Stimulated activated naive CD8-positive, alpha-beta T cell treated with anti-CD3 and anti-CD28 coated beads, Interleukin-15, Interleukin-2, amounts not matched to agents 100 ng/mL and 50 ng/mL, for 24 hours (primary cell): ENCODE results near the gene OSTN.
"Not testable (repeated sequence)": the region's sequence is repeated elsewhere in the genome, so short reads cannot be mapped to it uniquely, and the experiment has no call there.

ENCODE experiments used
- H3K27ac Mint-ChIP-seq: one replicate; pipeline ENCODE4 v1.8.0; 2021; ENCODE audit warnings: mild to moderate bottlenecking, mixed read lengths
- H3K27me3 Mint-ChIP-seq: one replicate; pipeline ENCODE4 v1.8.0; 2021; ENCODE audit warnings: mixed read lengths
- H3K36me3 Mint-ChIP-seq: one replicate; pipeline ENCODE4 v1.8.0; 2021; ENCODE audit warnings: low read depth, mixed read lengths
- H3K4me1 Mint-ChIP-seq: one replicate; pipeline ENCODE4 v1.8.0; 2021; ENCODE audit warnings: low read depth, mixed read lengths
- H3K4me3 Mint-ChIP-seq: one replicate; pipeline ENCODE4 v1.8.0; 2021; ENCODE audit warnings: mild to moderate bottlenecking, mixed read lengths
- H3K9me3 Mint-ChIP-seq: one replicate; pipeline ENCODE4 v1.8.0; 2021; ENCODE audit warnings: mixed read lengths

Gene OSTN

GRCh38 chr3:191198932-191199331, at the start of gene OSTN:
TSS of gene OSTN (plus strand) at chr3:191199241. CDS start at chr3:191212533, 13,292 bp downstream.
- Mint-ChIP-seq H3K4me1 (no peaks in the 10 kb centered on the region), H3K4me3 (no peak within 1 kb of the TSS), H3K9me3 (no peaks in the 10 kb centered on the region), H3K27ac (no peak within 1 kb of the TSS), H3K27me3 (no peaks in the 10 kb centered on the region), H3K36me3 (no peaks in the 10 kb centered on the region)

DNA sequence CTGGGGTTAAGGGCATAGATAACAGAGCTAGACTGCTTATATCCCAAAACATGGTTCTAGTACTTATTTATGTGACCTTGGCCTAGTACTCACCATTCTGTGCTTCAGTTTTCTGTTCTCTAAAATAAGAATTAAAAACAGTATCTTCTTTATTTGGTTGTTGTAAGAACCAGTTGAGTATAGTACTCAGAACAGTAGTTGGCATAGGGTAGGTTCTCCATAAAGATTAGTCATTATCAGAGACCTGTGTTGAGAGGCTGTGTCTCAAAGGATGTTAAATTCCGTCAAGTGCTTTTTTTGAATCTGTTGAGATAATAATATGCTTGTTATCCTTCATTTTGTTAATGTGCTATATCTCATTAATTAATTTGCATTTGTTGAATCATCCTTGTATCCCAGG, 47.4 kb upstream of the OSTN start:
- no peaks in the 10 kb centered on the region for H3K36me3 Mint-ChIP-seq
- no peak overlapping the region for H3K4me3 Mint-ChIP-seq
- no peaks in the 10 kb centered on the region for H3K4me1 Mint-ChIP-seq
- no peak overlapping the region for H3K27ac Mint-ChIP-seq
- peaks cover 30% of the 10 kb centered on the region for H3K9me3 Mint-ChIP-seq
- no peaks in the 10 kb centered on the region for H3K27me3 Mint-ChIP-seq

DNA sequence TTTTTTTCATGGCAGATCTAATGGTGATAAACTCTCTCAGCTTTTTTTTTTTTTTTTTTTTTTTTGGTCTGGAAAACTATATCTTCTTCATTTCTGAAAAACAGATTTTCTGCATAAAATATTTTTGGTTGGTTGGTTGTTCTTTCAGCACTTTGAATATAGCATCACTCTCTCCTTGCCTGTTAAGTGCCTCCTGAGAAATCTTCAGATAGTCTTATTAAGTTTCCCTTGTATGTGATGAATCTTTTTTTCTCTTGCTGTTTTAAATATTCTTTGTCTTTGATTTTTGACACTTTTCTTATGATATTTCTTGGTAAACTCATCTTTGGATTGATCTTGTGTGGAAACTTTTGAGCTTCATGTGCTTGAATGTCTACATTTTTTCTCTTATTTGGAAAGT, 44.2 kb upstream of the OSTN start:
- Mint-ChIP-seq H3K36me3 (no peaks in the 10 kb centered on the region), H3K27ac (no peak overlapping the region), H3K4me3 (no peak overlapping the region), H3K9me3 (peaks cover 19% of the 10 kb centered on the region), H3K27me3 (no peaks in the 10 kb centered on the region), H3K4me1 (no peaks in the 10 kb centered on the region)

- no peaks in the 10 kb centered on the region for H3K4me1 Mint-ChIP-seq
- no peaks in the 10 kb centered on the region for H3K36me3 Mint-ChIP-seq
- H3K9me3 Mint-ChIP-seq = peaks cover 34% of the 10 kb centered on the region
- H3K27ac Mint-ChIP-seq = no peak overlapping the region
- H3K27me3 Mint-ChIP-seq = no peaks in the 10 kb centered on the region
- no peak overlapping the region for H3K4me3 Mint-ChIP-seq
Observed at GRCh38 chr3:191158247-191158646, 40.8 kb upstream of the OSTN start.

- no peak overlapping the region for H3K4me3 Mint-ChIP-seq
- peaks cover 34% of the 10 kb centered on the region for H3K9me3 Mint-ChIP-seq
- no peaks in the 10 kb centered on the region for H3K36me3 Mint-ChIP-seq
- no peaks in the 10 kb centered on the region for H3K4me1 Mint-ChIP-seq
- no peaks in the 10 kb centered on the region for H3K27me3 Mint-ChIP-seq
- H3K27ac Mint-ChIP-seq = no peak overlapping the region
Observed at GRCh38 chr3:191158815-191159214, 40.2 kb upstream of the OSTN start.

- no peaks in the 10 kb centered on the region for H3K27me3 Mint-ChIP-seq
- no peak overlapping the region for H3K27ac Mint-ChIP-seq
- H3K4me1 Mint-ChIP-seq = no peaks in the 10 kb centered on the region
- peaks cover 12% of the 10 kb centered on the region for H3K9me3 Mint-ChIP-seq
- no peak overlapping the region for H3K4me3 Mint-ChIP-seq
- H3K36me3 Mint-ChIP-seq = no peaks in the 10 kb centered on the region
Observed at GRCh38 chr3:191165802-191166201, 33.2 kb upstream of the OSTN start.

GRCh38 chr3:191166368-191166767, 32.7 kb upstream of the OSTN start:
- no peaks in the 10 kb centered on the region for H3K4me1 Mint-ChIP-seq
- no peaks in the 10 kb centered on the region for H3K27me3 Mint-ChIP-seq
- H3K27ac Mint-ChIP-seq = no peak overlapping the region
- H3K36me3 Mint-ChIP-seq = no peaks in the 10 kb centered on the region
- H3K9me3 Mint-ChIP-seq = peaks cover 12% of the 10 kb centered on the region
- H3K4me3 Mint-ChIP-seq = no peak overlapping the region

DNA sequence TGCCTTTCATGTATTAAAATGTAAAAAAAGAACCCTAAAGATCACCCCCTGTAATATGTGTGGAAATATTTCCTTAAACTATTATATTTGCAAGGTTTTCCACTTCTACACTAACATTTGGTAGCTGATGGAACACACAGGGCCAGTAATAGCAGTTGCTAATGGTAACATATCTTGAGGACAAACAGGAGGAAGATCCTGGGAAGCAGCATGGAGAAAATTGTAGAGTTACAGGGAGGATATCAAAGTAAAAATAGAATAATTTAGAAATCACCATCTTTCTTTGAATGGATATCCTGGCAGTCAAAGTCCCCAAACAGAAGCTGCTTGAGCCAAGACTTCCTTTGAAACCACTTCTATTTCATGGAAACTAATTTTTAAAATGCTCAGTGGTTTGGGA, 29.5 kb upstream of the OSTN start:
- Mint-ChIP-seq H3K27ac (no peak overlapping the region), H3K36me3 (no peaks in the 10 kb centered on the region), H3K9me3 (peaks cover 3% of the 10 kb centered on the region), H3K4me1 (no peaks in the 10 kb centered on the region), H3K4me3 (no peak overlapping the region), H3K27me3 (no peaks in the 10 kb centered on the region)

DNA sequence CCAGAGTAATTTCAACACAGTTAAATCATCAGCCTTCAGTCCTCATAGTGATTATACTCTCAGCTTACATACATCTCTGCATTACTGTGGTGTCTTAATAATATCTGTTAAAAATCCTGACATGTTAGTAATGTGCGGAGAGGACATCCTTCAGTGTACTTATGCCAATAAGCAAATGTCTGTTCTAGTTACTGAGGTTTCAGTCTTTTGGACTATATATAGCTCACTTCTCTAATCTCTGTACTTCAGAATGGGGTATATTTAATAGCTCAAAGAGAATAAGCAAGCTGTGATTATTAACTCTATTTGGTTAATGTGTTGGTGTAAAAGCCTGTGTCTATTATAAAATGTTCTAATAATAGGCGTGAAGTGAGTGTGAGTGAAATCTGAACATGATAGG, 28.9 kb upstream of the OSTN start:
- no peak overlapping the region for H3K4me3 Mint-ChIP-seq
- H3K4me1 Mint-ChIP-seq = no peaks in the 10 kb centered on the region
- peaks cover 3% of the 10 kb centered on the region for H3K9me3 Mint-ChIP-seq
- H3K27ac Mint-ChIP-seq = no peak overlapping the region
- H3K36me3 Mint-ChIP-seq = no peaks in the 10 kb centered on the region
- no peaks in the 10 kb centered on the region for H3K27me3 Mint-ChIP-seq

DNA sequence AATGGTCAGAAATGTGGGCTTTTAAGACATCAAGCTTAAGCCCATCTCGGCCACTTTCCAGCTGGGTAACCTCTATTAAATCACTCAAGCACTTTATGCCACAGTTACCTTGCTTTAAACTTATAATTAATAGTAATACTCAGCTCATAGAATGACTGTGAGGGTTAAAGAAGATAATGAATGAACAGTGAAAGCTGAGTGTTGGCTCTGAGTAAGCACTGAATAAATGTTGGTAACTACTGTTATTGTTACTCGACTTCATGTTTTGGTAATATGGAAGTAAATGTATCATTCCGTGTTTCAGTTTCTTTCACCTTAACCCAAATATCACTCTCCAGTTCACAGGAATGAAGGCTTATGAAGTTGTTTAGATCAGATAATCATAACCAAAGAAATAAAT, 23.9 kb upstream of the OSTN start:
- Mint-ChIP-seq H3K4me1 (no peaks in the 10 kb centered on the region), H3K4me3 (no peak overlapping the region), H3K27ac (no peak overlapping the region), H3K36me3 (no peaks in the 10 kb centered on the region), H3K9me3 (peaks cover 5% of the 10 kb centered on the region), H3K27me3 (no peaks in the 10 kb centered on the region)

DNA sequence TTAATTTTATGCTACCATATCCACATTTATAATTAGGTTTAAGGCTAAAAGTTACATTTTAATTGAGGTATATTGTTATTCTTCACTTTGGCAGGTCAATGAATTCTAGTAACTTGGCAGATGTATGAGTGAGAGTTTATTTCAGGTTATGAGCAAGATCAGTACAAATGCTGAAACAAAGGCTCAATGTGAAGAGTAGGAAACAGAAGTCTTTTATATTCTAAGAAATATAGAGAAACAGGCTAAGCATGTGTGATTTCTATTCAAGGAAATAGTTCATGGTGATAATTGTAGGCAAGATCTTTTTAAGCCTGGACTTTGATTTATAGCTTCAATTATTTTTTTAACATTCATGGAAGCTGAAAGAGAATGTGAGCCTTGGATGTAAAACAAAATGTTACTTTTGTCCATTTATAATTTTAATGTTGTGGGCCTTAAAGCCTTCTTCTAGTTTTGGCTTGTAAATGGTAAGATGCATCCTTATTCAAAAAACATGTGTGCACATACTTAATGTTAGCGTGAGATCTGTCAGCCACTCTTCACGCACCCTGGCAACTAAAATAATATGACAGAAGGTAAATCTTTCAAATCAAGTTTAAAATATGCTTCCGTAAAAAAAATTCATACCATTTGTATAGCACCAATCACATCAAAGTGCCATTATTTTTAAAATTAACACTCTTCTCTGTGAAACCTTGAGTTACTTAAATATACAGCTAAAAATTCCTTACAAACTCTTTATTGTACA, 22.8 kb upstream of the OSTN start:
- H3K9me3 Mint-ChIP-seq = peaks cover 6% of the 10 kb centered on the region
- H3K36me3 Mint-ChIP-seq = no peaks in the 10 kb centered on the region
- H3K27ac Mint-ChIP-seq = no peak overlapping the region
- H3K4me1 Mint-ChIP-seq = no peaks in the 10 kb centered on the region
- no peak overlapping the region for H3K4me3 Mint-ChIP-seq
- H3K27me3 Mint-ChIP-seq = no peaks in the 10 kb centered on the region

DNA sequence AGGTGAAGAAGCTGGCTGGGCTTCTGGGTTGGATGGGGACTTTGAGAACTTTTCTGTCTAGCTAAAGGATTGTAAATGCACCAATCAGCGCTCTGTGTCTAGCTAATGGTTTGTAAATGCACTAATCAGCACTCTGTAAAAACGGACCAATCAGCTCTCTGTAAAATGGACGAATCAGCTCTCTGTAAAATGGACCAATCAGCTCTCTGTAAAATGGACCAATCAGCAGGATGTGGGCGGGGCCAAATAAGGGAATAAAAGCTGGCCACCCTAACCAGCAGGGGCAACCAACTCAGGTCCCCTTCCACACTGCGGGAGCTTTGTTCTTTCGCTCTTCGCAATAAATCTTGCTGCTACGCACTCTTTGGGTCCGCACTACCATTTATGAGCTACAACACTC, 13.7 kb upstream of the OSTN start:
- not testable (repeated sequence) for H3K4me3 Mint-ChIP-seq, H3K27ac Mint-ChIP-seq, H3K9me3 Mint-ChIP-seq, H3K36me3 Mint-ChIP-seq, H3K27me3 Mint-ChIP-seq, H3K4me1 Mint-ChIP-seq

- H3K9me3 Mint-ChIP-seq, H3K27me3 Mint-ChIP-seq, H3K27ac Mint-ChIP-seq, H3K36me3 Mint-ChIP-seq, H3K4me1 Mint-ChIP-seq, H3K4me3 Mint-ChIP-seq: not testable (repeated sequence)
Observed at GRCh38 chr3:191188246-191188645, 10.8 kb upstream of the OSTN start.

DNA sequence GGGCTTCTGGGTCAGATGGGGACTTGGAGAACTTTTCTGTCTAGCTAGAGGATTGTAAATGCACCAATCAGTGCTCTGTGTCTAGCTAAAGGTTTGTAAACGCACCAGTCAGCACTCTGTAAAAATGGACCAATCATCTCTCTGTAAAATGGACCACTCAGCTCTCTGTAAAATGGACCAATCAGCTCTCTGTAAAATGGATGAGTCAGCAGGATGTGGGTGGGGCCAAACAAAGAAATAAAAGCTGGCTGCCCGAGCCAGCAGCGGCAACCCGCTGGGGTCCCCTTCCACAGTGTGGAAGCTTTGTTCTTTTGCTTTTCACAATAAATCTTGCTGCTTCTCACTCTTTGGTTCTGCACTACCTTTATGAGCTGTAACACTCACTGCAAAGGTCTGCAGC, 6.8 kb upstream of the OSTN start:
- not testable (repeated sequence) for H3K27me3 Mint-ChIP-seq, H3K4me1 Mint-ChIP-seq, H3K27ac Mint-ChIP-seq, H3K9me3 Mint-ChIP-seq, H3K4me3 Mint-ChIP-seq, H3K36me3 Mint-ChIP-seq

DNA sequence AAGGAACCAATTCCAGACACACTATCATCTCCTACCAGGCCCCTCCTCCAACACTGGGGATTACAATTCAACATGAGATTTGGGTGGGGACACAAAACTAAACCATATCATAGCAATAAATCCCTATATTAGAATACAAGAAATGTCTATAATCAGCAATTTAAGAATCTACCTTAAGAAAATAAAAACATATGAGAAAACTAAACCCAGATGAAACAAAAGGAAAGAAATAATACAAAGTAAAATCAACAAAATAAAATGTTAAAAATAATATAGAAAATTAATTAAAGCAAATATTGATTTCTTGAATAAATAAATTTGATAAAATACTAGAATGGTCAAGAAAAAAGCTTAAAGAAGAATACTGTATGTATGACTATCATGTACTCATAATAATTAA, 6.1 kb upstream of the OSTN start:
- no peak overlapping the region for H3K4me3 Mint-ChIP-seq
- no peak overlapping the region for H3K27ac Mint-ChIP-seq

DNA sequence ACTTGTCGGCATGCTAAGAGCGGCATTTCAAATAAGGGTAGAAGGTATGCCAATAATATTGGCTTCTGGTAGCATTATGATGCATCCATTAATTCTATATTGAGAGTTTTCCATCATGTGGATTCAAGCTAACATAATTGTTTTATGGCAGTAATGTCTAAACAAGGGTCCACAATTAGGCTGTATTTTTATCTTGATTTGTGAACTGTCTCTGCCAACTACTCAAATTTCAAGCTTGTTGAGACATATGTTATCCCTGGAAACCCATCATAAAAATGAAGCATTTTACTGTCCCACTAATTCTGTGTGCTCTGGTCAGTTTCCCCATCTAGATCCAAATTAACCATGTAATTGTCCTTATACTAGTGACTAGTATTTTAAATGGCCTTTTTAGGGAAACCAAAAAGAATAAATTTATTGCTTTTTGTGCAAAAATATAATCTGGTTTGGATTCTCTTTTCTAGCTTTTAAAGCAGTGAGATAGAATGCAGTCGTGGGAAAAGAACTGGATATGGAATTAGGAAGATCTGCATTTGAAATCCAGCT, 1.2 kb upstream of the OSTN start:
- no peaks in the 10 kb centered on the region for H3K9me3 Mint-ChIP-seq
- no peaks in the 10 kb centered on the region for H3K36me3 Mint-ChIP-seq
- no peak overlapping the region for H3K27ac Mint-ChIP-seq
- no peak overlapping the region for H3K4me3 Mint-ChIP-seq
- no peaks in the 10 kb centered on the region for H3K4me1 Mint-ChIP-seq
- no peaks in the 10 kb centered on the region for H3K27me3 Mint-ChIP-seq

More for the DNA sequence above, 6.1 kb upstream of the OSTN start:
- Mint-ChIP-seq H3K36me3 (no peaks in the 10 kb centered on the region), H3K9me3 (no peaks in the 10 kb centered on the region), H3K27me3 (no peaks in the 10 kb centered on the region), H3K4me1 (no peaks in the 10 kb centered on the region)
